ENCODE data around the gene KRTAP4-16.
"Not testable (repeated sequence)": the region's sequence is repeated elsewhere in the genome, so short reads cannot be mapped to it uniquely, and the experiment has no call there.

Gene KRTAP4-16

GRCh38 chr17:41118721-41119120 is 16.7 kb upstream of the KRTAP4-16 start:
- no peak for DNase-seq

GRCh38 chr17:41117846-41118386 is 15.9 kb upstream of the KRTAP4-16 start, which contains the start of gene KRTAP4-11:
KRTAP4-11 (minus strand) TSS chr17:41118373; CDS start chr17:41118315, 58 bp downstream.
- DNase-seq, result not testable (repeated sequence)

GRCh38 chr17:41116297-41116696 is 14.3 kb upstream of the KRTAP4-16 start:
- no peak for DNase-seq

- no peak for DNase-seq
Observed at GRCh38 chr17:41111151-41111885, 9.3 kb upstream of the KRTAP4-16 start.

GRCh38 chr17:41108728-41109386 is 6.8 kb upstream of the KRTAP4-16 start:
- not testable (repeated sequence) for DNase-seq

GRCh38 chr17:41107941-41108450 is 6.0 kb upstream of the KRTAP4-16 start:
- no peak for DNase-seq

- DNase-seq, result not testable (repeated sequence)
Observed at GRCh38 chr17:41105347-41105746, 3.3 kb upstream of the KRTAP4-16 start, which contains the start of gene KRTAP4-9. KRTAP4-9 (plus strand) TSS chr17:41105389; CDS start chr17:41105389, 0 bp downstream.

- not testable (repeated sequence) for DNase-seq
Observed at GRCh38 chr17:41104386-41105038, 2.5 kb upstream of the KRTAP4-16 start.

- no peak for DNase-seq
Observed at GRCh38 chr17:41103896-41104295, 1.9 kb upstream of the KRTAP4-16 start.

GRCh38 chr17:41099682-41100480 is 2.1 kb downstream of the KRTAP4-16 start:
- not testable (repeated sequence) for DNase-seq

- no peak for DNase-seq
Observed at GRCh38 chr17:41098481-41098880, 3.5 kb downstream of the KRTAP4-16 start.

- no peak for DNase-seq
Observed at GRCh38 chr17:41098042-41098441, 4.0 kb downstream of the KRTAP4-16 start, which contains the start of gene KRTAP4-8. KRTAP4-8 (minus strand) TSS chr17:41098142; CDS start chr17:41098084, 58 bp downstream.

GRCh38 chr17:41096055-41096454 is 6.0 kb downstream of the KRTAP4-16 start:
- no peak for DNase-seq

- not testable (repeated sequence) for DNase-seq
Observed at GRCh38 chr17:41088760-41089352, 13.2 kb downstream of the KRTAP4-16 start.

GRCh38 chr17:41084100-41084856 is 17.7 kb downstream of the KRTAP4-16 start, which contains the start of gene KRTAP4-7:
KRTAP4-7 (plus strand) TSS chr17:41084150; CDS start chr17:41084207, 57 bp downstream.
- not testable (repeated sequence) for DNase-seq

- DNase-seq, result not testable (repeated sequence)
Observed at GRCh38 chr17:41083427-41083826, 18.6 kb downstream of the KRTAP4-16 start.

- DNase-seq, result no peak
Observed at GRCh38 chr17:41082626-41083025, 19.4 kb downstream of the KRTAP4-16 start.

GRCh38 chr17:41076788-41077187 is 25.2 kb downstream of the KRTAP4-16 start:
- no peak for DNase-seq

GRCh38 chr17:41073676-41074075 is 28.3 kb downstream of the KRTAP4-16 start:
- DNase-seq, result no peak

GRCh38 chr17:41071606-41072360 is 30.2 kb downstream of the KRTAP4-16 start:
- no peak for DNase-seq

Measured in CD4-positive, alpha-beta T cell treated with Interleukin-10 for 1 hour (primary cell).